GM12878 (cell line): ENCODE measurements around the gene RCC2. TPM values are rescaled to one million over a fixed set of nuclear protein-coding genes. Genes with fewer than 3 reads are reported as not detected.

Source experiments
- ATAC-seq: fragments of 200-7000 bp; cut with Tn5 transposase; 3 replicates; pipeline ENCODE4 v1.9.1; 2020; ENCODE audit warnings: mild to moderate bottlenecking, moderate library complexity
- BruUV-seq: library from RNA; stranded (reverse); fragments of 400-500 nt; replicated peaks from 2 replicates; lab custom pipeline; 2021; lab: Mats Ljungman, UMichigan
- CTCF ChIA-PET: fragments of 300-600 bp; sonication (Branson Sonifier 250); formaldehyde crosslinking; extraction: SDS; loops from one replicate; lab custom pipeline; 2021; ENCODE audit warnings: inconsistent platforms; lab: Yijun Ruan, JAX
- POLR2A ChIA-PET: fragments of 350-600 bp; formaldehyde crosslinking; extraction: SDS; loops from one replicate; lab custom pipeline; 2021; ENCODE audit warnings: inconsistent platforms; lab: Charles Lee
- RAD21 ChIA-PET: fragments of 300-600 bp; sonication (Branson Sonifier 250); formaldehyde crosslinking; loops from one replicate; lab custom pipeline; 2023; ENCODE audit warnings: antibody characterized with exemption; ENCODE audit not compliant: unreplicated experiment; lab: Charles Lee
- SMC1A ChIA-PET: fragments of 300-600 bp; sonication (Branson Sonifier 250); formaldehyde crosslinking; loops from one replicate; lab custom pipeline; 2023; ENCODE audit not compliant: unreplicated experiment, uncharacterized antibody; lab: Charles Lee
- DNase-seq: peaks from one replicate; pipeline ENCODE4 v3.0.0-alpha.2; 2011; ENCODE audit warnings: low read depth, low spot score
- FAIRE-seq: peaks from 3 replicates; lab custom pipeline; 2011; peaks lifted over from hg19 to GRCh38; lab: Jason Lieb, UNC
- H2AFZ ChIP-seq: 2 replicates; pipeline ENCODE4 v1.6.0; 2011; ENCODE audit warnings: low read depth, low read length, control low read depth; ENCODE audit not compliant: control insufficient read depth
- H3K27ac ChIP-seq: 2 replicates; pipeline ENCODE4 v1.5.1; 2011; ENCODE audit warnings: control low read depth; ENCODE audit not compliant: control insufficient read depth, insufficient read depth
- H3K27me3 ChIP-seq, 2 experiments: replicated peaks in 1 of 2; 2 replicates each; pipeline versions ENCODE4 v1.6.0 to v1.6.1; 2011; ENCODE audit warnings: low read length in 1 of 2; ENCODE audit not compliant: control insufficient read depth in 2 of 2, insufficient read depth in 2 of 2
- H3K36me3 ChIP-seq, 2 experiments: 2 replicates each; pipeline ENCODE4 v1.5.1; 2011; ENCODE audit warnings: low read length in 1 of 2; ENCODE audit not compliant: control insufficient read depth in 2 of 2, insufficient read depth in 2 of 2
- H3K4me1 ChIP-seq: 2 replicates; pipeline ENCODE4 v1.6.1; 2011; ENCODE audit warnings: mild to moderate bottlenecking, low read length, moderate library complexity, mixed read lengths; ENCODE audit not compliant: control insufficient read depth, insufficient read depth
- H3K4me2 ChIP-seq: 2 replicates; pipeline ENCODE4 v1.6.0; 2011; ENCODE audit warnings: control low read depth; ENCODE audit not compliant: control insufficient read depth, insufficient read depth
- H3K4me3 ChIP-seq: fragments of 200-600 bp; sonication (generic); 2 replicates; pipeline ENCODE4 v1.5.1; 2016
- H3K79me2 ChIP-seq: 2 replicates; pipeline ENCODE4 v1.6.0; 2011; ENCODE audit warnings: low read length; ENCODE audit not compliant: control insufficient read depth, insufficient read depth
- H3K9ac ChIP-seq: 2 replicates; pipeline ENCODE4 v1.8.0; 2011; ENCODE audit warnings: low read length, control low read depth, mixed read lengths; ENCODE audit not compliant: control insufficient read depth, insufficient read depth
- H3K9me3 ChIP-seq: replicated peaks from 3 replicates; pipeline ENCODE4 v1.5.1; 2011; ENCODE audit warnings: mild to moderate bottlenecking, low read length; ENCODE audit not compliant: control insufficient read depth, insufficient read depth
- H4K20me1 ChIP-seq: 2 replicates; pipeline ENCODE4 v1.6.0; 2011; ENCODE audit not compliant: control insufficient read depth, insufficient read depth
- ATF7 ChIP-seq: fragments of 450-650 bp; IDR thresholded peaks from 2 replicates; pipeline ENCODE4 v1.6.1; 2016; ENCODE audit warnings: low read depth, mild to moderate bottlenecking
- BMI1 ChIP-seq: fragments of 450-650 bp; IDR thresholded peaks from 2 replicates; pipeline ENCODE4 v1.6.1; 2016; ENCODE audit warnings: mild to moderate bottlenecking, moderate library complexity, borderline replicate concordance
- FOXK2 ChIP-seq: fragments of 450-650 bp; IDR thresholded peaks from 2 replicates; pipeline ENCODE4 v1.6.1; 2017; ENCODE audit warnings: mild to moderate bottlenecking, moderate library complexity
- LARP7 ChIP-seq: fragments of 450-650 bp; IDR thresholded peaks from 2 replicates; pipeline ENCODE4 v1.6.1; 2017; ENCODE audit warnings: mild to moderate bottlenecking
- POLR2AphosphoS5 ChIP-seq: IDR thresholded peaks from 2 replicates; pipeline ENCODE4 v1.6.1; 2011; ENCODE audit warnings: mild to moderate bottlenecking, low read length, inconsistent platforms
- RBBP5 ChIP-seq: fragments of 200-600 bp; sonication (generic); conservative IDR thresholded peaks from 2 replicates; pipeline ENCODE4 v1.6.1; 2016
- SMAD5 ChIP-seq: IDR thresholded peaks from 2 replicates; pipeline ENCODE4 v1.6.1; 2016; ENCODE audit warnings: antibody characterized with exemption, low read depth
- ZNF207 ChIP-seq: fragments of 450-650 bp; IDR thresholded peaks from 2 replicates; pipeline ENCODE4 v1.6.1; 2014; ENCODE audit warnings: antibody characterized with exemption, mild to moderate bottlenecking, borderline replicate concordance
- WGBS: methylation state at CpG from one replicate; pipeline ENCODE4 v1.1.6; 2016; ENCODE audit warnings: low lambda C conversion rate; ENCODE audit not compliant: insufficient replicate concordance, insufficient coverage; ENCODE audit errors: missing lambda C conversion rate; 5-methylcytosine and 5-hydroxymethylcytosine counted together
- in situ Hi-C: fragments of 300-500 bp; cut with MboI; formaldehyde crosslinking; loops from 9 replicates; pipeline ENCODE4 v1.14.3; 2018; ENCODE audit warnings: mixed read lengths
- intact Hi-C: fragments of 100-400 bp; cut with micrococcal nuclease; formaldehyde crosslinking; loops from one replicate; pipeline ENCODE4 v1.14.2; 2022; ENCODE audit not compliant: unreplicated experiment
- polyA plus RNA-seq, 11 experiments: library from polyadenylated mRNA; depleted of rRNA in 4 of 11; unstranded in 6 of 11; stranded (reverse) in 5 of 11; fragments of >200 nt; fragmentation: Nextera tagmentation in 4 of 11; fragmentation: Illumina TruSeq in 1 of 11; extraction: Ambion mirVana in 4 of 11; extraction: Trizol in 1 of 11; gene quantifications; 1 replicate in 1 of 11; 2 replicates in 10 of 11; pipeline versions ENCODE4 v1.2.1 to v1.2.3, GENCODE V29; 2011 to 2016; ENCODE audit warnings: inconsistent platforms in 2 of 11, missing spikeins in 2 of 11, low read depth in 1 of 11
- total RNA-seq, 4 experiments: library from RNA; depleted of rRNA in 3 of 4; stranded (reverse); fragments of >200 nt in 3 of 4; fragmentation: Illumina TruSeq in 1 of 4; extraction: Trizol in 1 of 4; gene quantifications; 2 replicates each; pipeline versions ENCODE4 v1.2.1 to v1.2.3, GENCODE V29; 2013 to 2021
- TF ChIP-seq, protein P1 (sequence below): fragments of 450-650 bp; IDR thresholded peaks from 2 replicates; pipeline ENCODE4 v1.6.1; 2014; ENCODE audit warnings: mild to moderate bottlenecking
- TF ChIP-seq, protein P2 (sequence below): fragments of 450-650 bp; IDR thresholded peaks from 2 replicates; pipeline ENCODE4 v1.6.1; 2016; ENCODE audit warnings: mild to moderate bottlenecking
- TF ChIP-seq, protein P3 (sequence below): fragments of 150-350 bp; IDR thresholded peaks from 2 replicates; pipeline ENCODE4 v1.6.1; 2014; ENCODE audit warnings: mild to moderate bottlenecking, low read depth, low read length
- TF ChIP-seq, protein P4 (sequence below): fragments of 450-650 bp; IDR thresholded peaks from 2 replicates; pipeline ENCODE4 v1.6.1; 2017; ENCODE audit warnings: borderline replicate concordance

RCC2 gene
- total and polyA plus RNA-seq, 10 of the 15 experiments (the other 5 are each of a cell fraction or from before 2014, with no cell fraction given) = 10.7 to 176 (median 85.5) TPM

DNA sequence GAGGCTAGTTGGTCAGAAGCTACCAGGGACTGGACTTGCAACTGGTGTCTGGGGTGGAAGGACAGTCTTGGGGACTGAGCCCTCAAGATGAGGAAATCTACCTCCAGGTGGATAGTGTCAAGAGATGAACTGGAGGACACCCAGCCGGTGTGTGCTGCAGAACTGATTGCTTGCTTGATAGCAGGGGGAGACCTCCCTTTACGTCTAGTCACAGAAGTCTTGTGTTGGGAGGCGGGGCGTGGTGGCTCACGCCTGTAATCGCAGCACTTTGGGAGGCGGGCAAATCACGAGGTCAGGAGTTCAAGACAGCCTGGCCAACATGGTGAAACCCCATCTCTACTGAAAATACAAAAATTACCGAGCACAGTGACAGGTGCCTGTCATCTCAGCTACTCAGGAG, 4.9 kb downstream of the RCC2 start:
- Histone ChIP-seq H3K79me2 (peaks cover 83% of the 10 kb centered on the region), H3K4me1 (peaks cover 24% of the 10 kb centered on the region), H3K27me3 (no peaks in the 10 kb centered on the region), H3K9me3 (no peaks in the 10 kb centered on the region), H3K4me3 (0 out of 2 replicates have a peak overlapping the region, but pooled peaks have one; percentile 11), H4K20me1 (peaks cover 5% of the 10 kb centered on the region; the same call in 1 of the 2 replicates), H2AFZ (no peak overlapping the region), H3K9ac (no peak overlapping the region), H3K36me3 (peaks cover 9 to 15% of the 10 kb centered on the region in 2 experiments; a peak in 3 of 4 replicates), H3K4me2 (peak overlapping the region; percentile 28), H3K27ac (no peak overlapping the region)
- TF ChIP-seq, protein P1, sequence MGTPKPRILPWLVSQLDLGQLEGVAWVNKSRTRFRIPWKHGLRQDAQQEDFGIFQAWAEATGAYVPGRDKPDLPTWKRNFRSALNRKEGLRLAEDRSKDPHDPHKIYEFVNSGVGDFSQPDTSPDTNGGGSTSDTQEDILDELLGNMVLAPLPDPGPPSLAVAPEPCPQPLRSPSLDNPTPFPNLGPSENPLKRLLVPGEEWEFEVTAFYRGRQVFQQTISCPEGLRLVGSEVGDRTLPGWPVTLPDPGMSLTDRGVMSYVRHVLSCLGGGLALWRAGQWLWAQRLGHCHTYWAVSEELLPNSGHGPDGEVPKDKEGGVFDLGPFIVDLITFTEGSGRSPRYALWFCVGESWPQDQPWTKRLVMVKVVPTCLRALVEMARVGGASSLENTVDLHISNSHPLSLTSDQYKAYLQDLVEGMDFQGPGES = no peak
- TF ChIP-seq, protein P2, sequence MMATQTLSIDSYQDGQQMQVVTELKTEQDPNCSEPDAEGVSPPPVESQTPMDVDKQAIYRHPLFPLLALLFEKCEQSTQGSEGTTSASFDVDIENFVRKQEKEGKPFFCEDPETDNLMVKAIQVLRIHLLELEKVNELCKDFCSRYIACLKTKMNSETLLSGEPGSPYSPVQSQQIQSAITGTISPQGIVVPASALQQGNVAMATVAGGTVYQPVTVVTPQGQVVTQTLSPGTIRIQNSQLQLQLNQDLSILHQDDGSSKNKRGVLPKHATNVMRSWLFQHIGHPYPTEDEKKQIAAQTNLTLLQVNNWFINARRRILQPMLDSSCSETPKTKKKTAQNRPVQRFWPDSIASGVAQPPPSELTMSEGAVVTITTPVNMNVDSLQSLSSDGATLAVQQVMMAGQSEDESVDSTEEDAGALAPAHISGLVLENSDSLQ = peak; percentile 67
- BruUV-seq = no TSS peak
- SMC1A ChIA-PET = no interaction called here
- in situ Hi-C loops (no loop called here), intact Hi-C loops (no loop called here)
- ATAC-seq (no peak), DNase-seq (no peak), FAIRE-seq (no peak)
- CTCF ChIA-PET = no interaction called here
- 50% methylated on average over 9 of the region's 9 CpGs for WGBS
- POLR2A ChIA-PET = no interaction called here
- RAD21 ChIA-PET = no interaction called here

DNA sequence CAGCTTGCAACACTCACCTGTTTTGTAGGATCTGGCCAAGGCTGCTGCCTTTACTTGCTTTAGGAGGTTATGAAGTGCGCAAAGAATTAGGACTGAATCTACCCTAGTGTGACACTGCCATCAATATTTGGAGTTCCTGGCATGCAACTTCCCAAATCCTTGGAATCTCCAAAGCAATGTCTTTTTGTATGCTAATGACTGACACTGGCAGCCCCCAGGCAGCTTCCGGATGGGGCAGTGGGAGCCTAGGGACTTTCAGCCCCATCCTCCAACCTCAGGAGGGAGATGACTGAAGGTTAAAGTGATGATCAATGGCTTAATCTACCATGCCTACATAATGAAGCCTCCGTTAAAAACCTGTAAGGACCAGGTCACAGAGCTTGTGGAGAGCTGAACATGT, 5.5 kb downstream of the RCC2 start:
- SMC1A ChIA-PET = no interaction called here
- Histone ChIP-seq H3K9me3 (no peaks in the 10 kb centered on the region), H3K4me1 (peaks cover 24% of the 10 kb centered on the region), H3K27ac (no peak overlapping the region), H3K36me3 (peaks cover 14 to 18% of the 10 kb centered on the region in 2 experiments; a peak in 3 of 4 replicates), H3K9ac (no peak overlapping the region), H3K27me3 (no peaks in the 10 kb centered on the region), H4K20me1 (peaks cover 10% of the 10 kb centered on the region), H3K4me2 (peak overlapping the region; percentile 28), H3K79me2 (peaks cover 84% of the 10 kb centered on the region), H3K4me3 (no peak overlapping the region), H2AFZ (no peak overlapping the region)
- FAIRE-seq = no peak
- CTCF ChIA-PET = interaction anchor here (0.6 kb wide), 1 partner anchor 18 kb away, joined by 5 read pairs; no protein-coding TSS in a partner anchor
- no TSS peak for BruUV-seq
- in situ Hi-C loops (no loop called here), intact Hi-C loops (no loop called here)
- POLR2A ChIA-PET = no interaction called here
- 69% methylated on average over 3 of the region's 3 CpGs for WGBS
- RAD21 ChIA-PET = no interaction called here
- no peak for ATAC-seq
- no peak for DNase-seq
- TF ChIP-seq, protein P3, sequence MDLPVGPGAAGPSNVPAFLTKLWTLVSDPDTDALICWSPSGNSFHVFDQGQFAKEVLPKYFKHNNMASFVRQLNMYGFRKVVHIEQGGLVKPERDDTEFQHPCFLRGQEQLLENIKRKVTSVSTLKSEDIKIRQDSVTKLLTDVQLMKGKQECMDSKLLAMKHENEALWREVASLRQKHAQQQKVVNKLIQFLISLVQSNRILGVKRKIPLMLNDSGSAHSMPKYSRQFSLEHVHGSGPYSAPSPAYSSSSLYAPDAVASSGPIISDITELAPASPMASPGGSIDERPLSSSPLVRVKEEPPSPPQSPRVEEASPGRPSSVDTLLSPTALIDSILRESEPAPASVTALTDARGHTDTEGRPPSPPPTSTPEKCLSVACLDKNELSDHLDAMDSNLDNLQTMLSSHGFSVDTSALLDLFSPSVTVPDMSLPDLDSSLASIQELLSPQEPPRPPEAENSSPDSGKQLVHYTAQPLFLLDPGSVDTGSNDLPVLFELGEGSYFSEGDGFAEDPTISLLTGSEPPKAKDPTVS = no peak
- TF ChIP-seq FOXK2 (no peak), SMAD5 (no peak), BMI1 (no peak), RBBP5 (no peak), LARP7 (no peak), ZNF207 (no peak), ATF7 (no peak), POLR2AphosphoS5 (no peak)
- TF ChIP-seq, protein P4, sequence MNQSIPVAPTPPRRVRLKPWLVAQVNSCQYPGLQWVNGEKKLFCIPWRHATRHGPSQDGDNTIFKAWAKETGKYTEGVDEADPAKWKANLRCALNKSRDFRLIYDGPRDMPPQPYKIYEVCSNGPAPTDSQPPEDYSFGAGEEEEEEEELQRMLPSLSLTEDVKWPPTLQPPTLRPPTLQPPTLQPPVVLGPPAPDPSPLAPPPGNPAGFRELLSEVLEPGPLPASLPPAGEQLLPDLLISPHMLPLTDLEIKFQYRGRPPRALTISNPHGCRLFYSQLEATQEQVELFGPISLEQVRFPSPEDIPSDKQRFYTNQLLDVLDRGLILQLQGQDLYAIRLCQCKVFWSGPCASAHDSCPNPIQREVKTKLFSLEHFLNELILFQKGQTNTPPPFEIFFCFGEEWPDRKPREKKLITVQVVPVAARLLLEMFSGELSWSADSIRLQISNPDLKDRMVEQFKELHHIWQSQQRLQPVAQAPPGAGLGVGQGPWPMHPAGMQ = no peak
